NT2/D1 (cell line): ENCODE measurements around the gene NPSR1.

Experiments used
- DNase-seq: peaks from one replicate; pipeline ENCODE4 v3.0.0-alpha.2; 2011; ENCODE audit warnings: low read depth, low spot score
- H3K27me3 ChIP-seq: 2 replicates; pipeline ENCODE4 v1.6.0; 2011; ENCODE audit warnings: mild to moderate bottlenecking; ENCODE audit not compliant: insufficient read length, insufficient read depth
- H3K36me3 ChIP-seq: 2 replicates; pipeline ENCODE4 v1.6.1; 2011; ENCODE audit warnings: mild to moderate bottlenecking, low read length, mixed read lengths; ENCODE audit not compliant: insufficient read depth, insufficient read length
- H3K4me1 ChIP-seq: 2 replicates; pipeline ENCODE4 v1.5.1; 2011; ENCODE audit not compliant: insufficient read depth, insufficient read length
- H3K4me3 ChIP-seq: 2 replicates; pipeline ENCODE4 v1.5.1; 2011; ENCODE audit warnings: low read depth; ENCODE audit not compliant: insufficient read length
- H3K9ac ChIP-seq: 2 replicates; pipeline ENCODE4 v1.6.0; 2011; ENCODE audit warnings: low read depth; ENCODE audit not compliant: insufficient read length
- H3K9me3 ChIP-seq: 2 replicates; pipeline ENCODE4 v1.5.1; 2011; ENCODE audit warnings: mild to moderate bottlenecking, low read length; ENCODE audit not compliant: insufficient read depth
- SUZ12 ChIP-seq: IDR thresholded peaks from 2 replicates; pipeline ENCODE4 v1.6.1; 2011; ENCODE audit not compliant: insufficient read length, insufficient read depth; ENCODE audit errors: extremely low read depth
- YY1 ChIP-seq: IDR thresholded peaks from 2 replicates; pipeline ENCODE4 v1.6.1; 2011; ENCODE audit not compliant: insufficient read length, insufficient read depth
- ZNF274 ChIP-seq: IDR thresholded peaks from 2 replicates; pipeline ENCODE4 v1.6.1; 2011; ENCODE audit warnings: mild to moderate bottlenecking, low read depth, low read length

Gene NPSR1

GRCh38 chr7:34719636-34720035 lies 61.6 kb downstream of the NPSR1 start:
- Histone ChIP-seq H3K4me1 (no peaks in the 10 kb centered on the region), H3K36me3 (no peaks in the 10 kb centered on the region), H3K9me3 (no peaks in the 10 kb centered on the region), H3K9ac (no peak overlapping the region), H3K4me3 (no peak overlapping the region), H3K27me3 (no peaks in the 10 kb centered on the region)
- TF ChIP-seq YY1 (no peak), ZNF274 (no peak)
- no peak for DNase-seq

GRCh38 chr7:34720289-34720688 lies 62.3 kb downstream of the NPSR1 start:
- no peaks in the 10 kb centered on the region for H3K36me3 ChIP-seq
- H3K9me3 ChIP-seq, result no peaks in the 10 kb centered on the region
- DNase-seq, result no peak
- H3K4me3 ChIP-seq, result no peak overlapping the region
- H3K27me3 ChIP-seq, result no peaks in the 10 kb centered on the region
- no peak overlapping the region for H3K9ac ChIP-seq
- H3K4me1 ChIP-seq, result no peaks in the 10 kb centered on the region
- no peak for TF ChIP-seq YY1
- TF ChIP-seq ZNF274, result no peak
- TF ChIP-seq SUZ12, result no peak

- Histone ChIP-seq H3K4me3 (no peak overlapping the region), H3K9me3 (no peaks in the 10 kb centered on the region), H3K36me3 (no peaks in the 10 kb centered on the region), H3K27me3 (no peaks in the 10 kb centered on the region), H3K9ac (no peak overlapping the region), H3K4me1 (no peaks in the 10 kb centered on the region)
- TF ChIP-seq YY1, result no peak
- TF ChIP-seq SUZ12, result no peak
- no peak for DNase-seq
Measured at GRCh38 chr7:34723338-34723737, 65.3 kb downstream of the NPSR1 start.

- Histone ChIP-seq H3K4me3 (no peak overlapping the region), H3K27me3 (no peaks in the 10 kb centered on the region), H3K36me3 (no peaks in the 10 kb centered on the region), H3K4me1 (no peaks in the 10 kb centered on the region), H3K9me3 (no peaks in the 10 kb centered on the region), H3K9ac (no peak overlapping the region)
- DNase-seq, result no peak
- TF ChIP-seq ZNF274 (no peak), SUZ12 (no peak), YY1 (no peak)
Measured at GRCh38 chr7:34723866-34724490, 66.0 kb downstream of the NPSR1 start.

- H3K9ac ChIP-seq, result no peak overlapping the region
- no peak for DNase-seq
- no peaks in the 10 kb centered on the region for H3K36me3 ChIP-seq
- no peaks in the 10 kb centered on the region for H3K9me3 ChIP-seq
- no peak for TF ChIP-seq SUZ12
- TF ChIP-seq ZNF274, result no peak
- TF ChIP-seq YY1, result no peak
- no peaks in the 10 kb centered on the region for H3K4me1 ChIP-seq
- no peak overlapping the region for H3K4me3 ChIP-seq
- H3K27me3 ChIP-seq, result no peaks in the 10 kb centered on the region
Measured at GRCh38 chr7:34726221-34726620, 68.2 kb downstream of the NPSR1 start.

- H3K4me1 ChIP-seq, result no peaks in the 10 kb centered on the region
- H3K4me3 ChIP-seq, result no peak overlapping the region
- H3K36me3 ChIP-seq, result no peaks in the 10 kb centered on the region
- no peaks in the 10 kb centered on the region for H3K27me3 ChIP-seq
- no peaks in the 10 kb centered on the region for H3K9me3 ChIP-seq
- DNase-seq, result no peak
- no peak overlapping the region for H3K9ac ChIP-seq
- TF ChIP-seq ZNF274 (no peak), SUZ12 (no peak), YY1 (no peak)
Measured at GRCh38 chr7:34727464-34727995, 69.5 kb downstream of the NPSR1 start.

- no peak for DNase-seq
- Histone ChIP-seq H3K9ac (no peak overlapping the region), H3K4me3 (no peak overlapping the region), H3K4me1 (no peaks in the 10 kb centered on the region), H3K9me3 (no peaks in the 10 kb centered on the region), H3K36me3 (no peaks in the 10 kb centered on the region), H3K27me3 (no peaks in the 10 kb centered on the region)
- TF ChIP-seq ZNF274 (no peak), YY1 (no peak), SUZ12 (no peak)
Measured at GRCh38 chr7:34728156-34728555, 70.1 kb downstream of the NPSR1 start.

- H3K36me3 ChIP-seq, result no peaks in the 10 kb centered on the region
- H3K4me3 ChIP-seq, result no peak overlapping the region
- no peaks in the 10 kb centered on the region for H3K9me3 ChIP-seq
- TF ChIP-seq ZNF274 (no peak), YY1 (no peak), SUZ12 (no peak)
- H3K27me3 ChIP-seq, result no peaks in the 10 kb centered on the region
- no peak for DNase-seq
- no peak overlapping the region for H3K9ac ChIP-seq
- no peaks in the 10 kb centered on the region for H3K4me1 ChIP-seq
Measured at GRCh38 chr7:34734771-34735170, 76.8 kb downstream of the NPSR1 start.
